ENCODE data around the gene SEZ6L. TPM values are rescaled to one million over a fixed set of nuclear protein-coding genes. Genes with fewer than 3 reads are reported as not detected.

SEZ6L gene
- total RNA-seq, 1 experiment from 2014 or later = 0.13 TPM

DNA sequence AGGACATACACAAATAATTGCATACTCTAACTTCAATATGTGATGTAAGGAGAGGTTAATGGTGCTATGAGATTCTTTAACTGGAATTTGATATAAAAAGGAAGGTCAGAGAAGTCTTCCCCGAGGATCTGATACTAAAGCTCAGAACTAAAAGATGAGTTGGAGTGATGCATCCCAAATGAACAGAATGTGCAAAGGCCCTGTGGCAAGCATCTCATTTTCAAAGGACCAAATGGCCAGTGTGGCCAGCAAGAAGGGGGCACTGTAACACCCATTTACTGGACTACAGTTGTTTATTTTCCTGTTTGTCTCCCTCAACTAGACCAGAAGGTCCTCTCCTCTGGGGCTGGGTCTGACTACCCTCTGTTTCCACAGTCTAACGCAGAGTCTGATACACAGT, 144.9 kb downstream of the SEZ6L start:
- no peak overlapping the region for H2BK20ac ChIP-seq (ENCODE audit: low read depth, low read length, poor library complexity, severe bottlenecking)
- peaks cover 0 to 2% of the 10 kb centered on the region in 2 experiments; a peak in 1 of 4 replicates for H3K4me1 Mint-ChIP-seq
- H3K79me1 ChIP-seq (ENCODE audit: insufficient read depth, low read depth, low read length, poor library complexity, severe bottlenecking) = no peaks in the 10 kb centered on the region
- no peak overlapping the region for H2BK15ac ChIP-seq (ENCODE audit: low read depth, low read length)
- no peak overlapping the region for H3K27ac ChIP-seq (ENCODE audit: insufficient read length, low read depth, low read length)
- no peak overlapping the region for H3T11ph ChIP-seq (ENCODE audit: low read length)
- H3K14ac ChIP-seq (ENCODE audit: insufficient read depth, low read length) = no peak overlapping the region
- H2BK120ac ChIP-seq (ENCODE audit: low read depth, low read length, poor library complexity, severe bottlenecking) = no peak overlapping the region
- no peak overlapping the region for H4K5ac ChIP-seq (ENCODE audit: insufficient read length, low read depth, low read length)
- no peak overlapping the region for H3K4me3 Mint-ChIP-seq
- H3K27me3 Mint-ChIP-seq (ENCODE audit: low read depth) = peaks cover 28% of the 10 kb centered on the region
- H3K4me2 ChIP-seq (ENCODE audit: insufficient read depth, insufficient read length, low read length) = no peak overlapping the region
- no peak overlapping the region for H3K18ac ChIP-seq (ENCODE audit: insufficient read length, low read depth, low read length)
- no peaks in the 10 kb centered on the region for H3K9me3 Mint-ChIP-seq
- H3K23me2 ChIP-seq (ENCODE audit: insufficient read length, low read depth, low read length, poor library complexity, severe bottlenecking) = no peaks in the 10 kb centered on the region
- no peak overlapping the region for H2AK5ac ChIP-seq (ENCODE audit: insufficient read length, low read length)
- H3K56ac ChIP-seq (ENCODE audit: insufficient read length, low read depth, low read length) = no peak overlapping the region
- TF ChIP-seq, protein P1, sequence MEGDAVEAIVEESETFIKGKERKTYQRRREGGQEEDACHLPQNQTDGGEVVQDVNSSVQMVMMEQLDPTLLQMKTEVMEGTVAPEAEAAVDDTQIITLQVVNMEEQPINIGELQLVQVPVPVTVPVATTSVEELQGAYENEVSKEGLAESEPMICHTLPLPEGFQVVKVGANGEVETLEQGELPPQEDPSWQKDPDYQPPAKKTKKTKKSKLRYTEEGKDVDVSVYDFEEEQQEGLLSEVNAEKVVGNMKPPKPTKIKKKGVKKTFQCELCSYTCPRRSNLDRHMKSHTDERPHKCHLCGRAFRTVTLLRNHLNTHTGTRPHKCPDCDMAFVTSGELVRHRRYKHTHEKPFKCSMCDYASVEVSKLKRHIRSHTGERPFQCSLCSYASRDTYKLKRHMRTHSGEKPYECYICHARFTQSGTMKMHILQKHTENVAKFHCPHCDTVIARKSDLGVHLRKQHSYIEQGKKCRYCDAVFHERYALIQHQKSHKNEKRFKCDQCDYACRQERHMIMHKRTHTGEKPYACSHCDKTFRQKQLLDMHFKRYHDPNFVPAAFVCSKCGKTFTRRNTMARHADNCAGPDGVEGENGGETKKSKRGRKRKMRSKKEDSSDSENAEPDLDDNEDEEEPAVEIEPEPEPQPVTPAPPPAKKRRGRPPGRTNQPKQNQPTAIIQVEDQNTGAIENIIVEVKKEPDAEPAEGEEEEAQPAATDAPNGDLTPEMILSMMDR (conservative IDR thresholded peaks at IDR 0.05) = no peak
- H2BK12ac ChIP-seq (ENCODE audit: insufficient read length, low read depth, low read length) = no peak overlapping the region
- no peaks in the 10 kb centered on the region for H3K36me3 Mint-ChIP-seq (ENCODE audit: insufficient read depth in 1 of 3, low read depth in 3 of 3)
- H3K23ac ChIP-seq (ENCODE audit: insufficient read length, low read depth, low read length) = no peak overlapping the region
- no peak overlapping the region for H4K91ac ChIP-seq (ENCODE audit: insufficient read length, low read depth, low read length)
- H3K79me2 ChIP-seq (ENCODE audit: insufficient read depth, low read length) = no peaks in the 10 kb centered on the region
- H3K27me3 ChIP-seq (ENCODE audit: insufficient read depth, low read length) = no peaks in the 10 kb centered on the region
- H4K8ac ChIP-seq (replicated peaks; ENCODE audit: insufficient read length, low read depth, low read length) = no peak overlapping the region
- H3K9me3 ChIP-seq (ENCODE audit: control insufficient read depth, low read depth, low read length) = no peaks in the 10 kb centered on the region
- no peak overlapping the region for H3K4ac ChIP-seq (ENCODE audit: low read depth, low read length)
- WGBS (ENCODE audit: extremely low coverage, insufficient read length, low lambda C conversion rate) = no CpG with 5 or more reads among the region's 2 CpGs
- no peak for DNase-seq
- H2AFZ ChIP-seq (ENCODE audit: low read length) = no peak overlapping the region
- no peak overlapping the region for H3K9ac ChIP-seq (ENCODE audit: extremely low read depth, insufficient read length, low read length)
- H4K20me1 ChIP-seq (ENCODE audit: control insufficient read depth, insufficient read depth, insufficient read length) = no peaks in the 10 kb centered on the region
- no peak overlapping the region for H2BK5ac ChIP-seq (ENCODE audit: insufficient read length, low read length)
- no peaks in the 10 kb centered on the region for H3K4me1 ChIP-seq (ENCODE audit: insufficient read depth, low read length)
- no peak overlapping the region for H3K27ac Mint-ChIP-seq
